ENCODE data around the gene ZNF414.

Gene ZNF414

DNA sequence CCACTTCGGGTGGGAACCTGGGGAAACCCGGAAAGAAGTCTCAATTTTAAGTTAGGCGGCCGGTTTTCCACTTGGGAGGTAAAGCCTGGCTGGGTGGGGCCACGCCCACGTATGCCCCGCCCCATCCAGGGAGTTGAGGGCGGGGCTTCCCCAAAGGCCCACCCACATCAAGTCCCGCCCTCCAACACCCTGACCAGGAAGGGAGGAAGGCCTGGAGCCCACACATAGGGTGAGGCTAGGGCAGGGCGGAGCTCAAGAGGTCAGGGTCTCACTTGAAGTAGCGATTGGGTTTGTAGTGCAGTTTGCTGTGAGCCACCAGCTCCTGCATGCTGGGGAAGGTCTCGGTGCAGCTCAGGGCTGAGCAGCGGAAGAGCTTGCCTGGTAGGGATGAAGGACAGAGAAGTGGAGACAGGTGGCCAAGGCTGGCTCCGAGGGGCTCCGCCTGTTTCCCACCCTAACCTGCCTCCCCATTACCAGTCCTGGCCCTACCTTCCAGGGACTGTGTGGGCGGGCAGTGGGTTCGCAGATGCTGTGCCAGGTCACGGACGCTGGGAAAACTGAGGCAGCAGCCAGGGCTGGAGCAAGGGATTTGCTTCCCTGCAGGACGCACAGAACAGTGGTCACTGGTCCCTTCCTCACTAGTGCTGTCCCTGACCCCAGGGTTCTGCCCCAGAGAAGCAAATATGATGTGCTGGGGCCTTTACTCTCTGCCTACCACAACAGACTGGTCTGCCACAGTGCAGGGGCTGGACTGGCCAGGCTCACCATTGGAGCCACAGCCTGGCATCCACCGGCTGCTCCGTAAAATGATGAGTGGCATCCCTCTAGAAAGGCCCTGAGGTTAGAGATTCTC is 1.6 kb downstream of the ZNF414 start:
- DNase-seq (ENCODE audit: extremely low read depth, low read depth): no peak
- H3K4me3 ChIP-seq (replicated peaks; ENCODE audit: low read depth, low read length): 0 out of 2 replicates have a peak overlapping the region, but pooled peaks have one; percentile 56
- TF ChIP-seq, protein P1, sequence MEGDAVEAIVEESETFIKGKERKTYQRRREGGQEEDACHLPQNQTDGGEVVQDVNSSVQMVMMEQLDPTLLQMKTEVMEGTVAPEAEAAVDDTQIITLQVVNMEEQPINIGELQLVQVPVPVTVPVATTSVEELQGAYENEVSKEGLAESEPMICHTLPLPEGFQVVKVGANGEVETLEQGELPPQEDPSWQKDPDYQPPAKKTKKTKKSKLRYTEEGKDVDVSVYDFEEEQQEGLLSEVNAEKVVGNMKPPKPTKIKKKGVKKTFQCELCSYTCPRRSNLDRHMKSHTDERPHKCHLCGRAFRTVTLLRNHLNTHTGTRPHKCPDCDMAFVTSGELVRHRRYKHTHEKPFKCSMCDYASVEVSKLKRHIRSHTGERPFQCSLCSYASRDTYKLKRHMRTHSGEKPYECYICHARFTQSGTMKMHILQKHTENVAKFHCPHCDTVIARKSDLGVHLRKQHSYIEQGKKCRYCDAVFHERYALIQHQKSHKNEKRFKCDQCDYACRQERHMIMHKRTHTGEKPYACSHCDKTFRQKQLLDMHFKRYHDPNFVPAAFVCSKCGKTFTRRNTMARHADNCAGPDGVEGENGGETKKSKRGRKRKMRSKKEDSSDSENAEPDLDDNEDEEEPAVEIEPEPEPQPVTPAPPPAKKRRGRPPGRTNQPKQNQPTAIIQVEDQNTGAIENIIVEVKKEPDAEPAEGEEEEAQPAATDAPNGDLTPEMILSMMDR (IDR thresholded peaks at IDR 0.05; ENCODE audit: low read depth, low read length, missing control alignments): no peak

GRCh38 chr19:8511573-8512101 is 2.3 kb downstream of the ZNF414 start:
- DNase-seq (ENCODE audit: extremely low read depth, low read depth): no peak
- H3K4me3 ChIP-seq (replicated peaks; ENCODE audit: low read depth, low read length): no peak overlapping the region
- TF ChIP-seq, protein P1 (IDR thresholded peaks at IDR 0.05; ENCODE audit: low read depth, low read length, missing control alignments): no peak

GRCh38 chr19:8510589-8511115 is 3.3 kb downstream of the ZNF414 start:
- H3K4me3 ChIP-seq (replicated peaks; ENCODE audit: low read depth, low read length): no peak overlapping the region
- TF ChIP-seq, protein P1 (IDR thresholded peaks at IDR 0.05; ENCODE audit: low read depth, low read length, missing control alignments): no peak
- DNase-seq (ENCODE audit: extremely low read depth, low read depth): no peak

DNA sequence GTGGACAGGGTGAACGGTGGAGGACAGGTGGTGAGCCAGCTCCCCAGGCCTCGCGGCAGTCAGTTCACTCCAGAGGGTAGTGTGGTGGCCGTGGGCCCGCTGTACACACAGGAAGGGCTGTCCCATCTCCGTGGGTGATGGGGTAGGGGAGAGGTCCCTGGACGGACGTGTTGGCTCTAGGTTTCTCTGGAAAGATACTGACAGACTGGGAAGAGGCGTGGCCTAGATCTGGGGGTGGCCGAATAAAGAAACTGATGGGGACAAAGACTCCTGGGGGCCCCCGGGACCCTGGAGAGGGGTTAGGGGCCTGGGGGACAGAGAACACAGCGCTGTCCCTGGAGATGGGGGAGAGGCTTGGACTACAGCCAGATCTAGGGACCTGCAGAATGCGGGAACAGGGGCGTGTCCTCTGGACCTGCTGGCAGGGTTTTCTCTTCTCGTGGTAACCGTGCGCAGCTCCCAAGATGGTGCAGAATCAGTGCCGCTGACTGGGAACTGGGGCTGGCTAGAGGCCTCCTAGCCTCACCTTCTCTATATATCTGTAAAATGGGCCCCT is 7.5 kb downstream of the ZNF414 start:
- H3K4me3 ChIP-seq (replicated peaks; ENCODE audit: low read depth, low read length): peak overlapping the region; percentile 49; the same call in 1 of the 2 replicates
- no peak for DNase-seq (ENCODE audit: extremely low read depth, low read depth)

DNA sequence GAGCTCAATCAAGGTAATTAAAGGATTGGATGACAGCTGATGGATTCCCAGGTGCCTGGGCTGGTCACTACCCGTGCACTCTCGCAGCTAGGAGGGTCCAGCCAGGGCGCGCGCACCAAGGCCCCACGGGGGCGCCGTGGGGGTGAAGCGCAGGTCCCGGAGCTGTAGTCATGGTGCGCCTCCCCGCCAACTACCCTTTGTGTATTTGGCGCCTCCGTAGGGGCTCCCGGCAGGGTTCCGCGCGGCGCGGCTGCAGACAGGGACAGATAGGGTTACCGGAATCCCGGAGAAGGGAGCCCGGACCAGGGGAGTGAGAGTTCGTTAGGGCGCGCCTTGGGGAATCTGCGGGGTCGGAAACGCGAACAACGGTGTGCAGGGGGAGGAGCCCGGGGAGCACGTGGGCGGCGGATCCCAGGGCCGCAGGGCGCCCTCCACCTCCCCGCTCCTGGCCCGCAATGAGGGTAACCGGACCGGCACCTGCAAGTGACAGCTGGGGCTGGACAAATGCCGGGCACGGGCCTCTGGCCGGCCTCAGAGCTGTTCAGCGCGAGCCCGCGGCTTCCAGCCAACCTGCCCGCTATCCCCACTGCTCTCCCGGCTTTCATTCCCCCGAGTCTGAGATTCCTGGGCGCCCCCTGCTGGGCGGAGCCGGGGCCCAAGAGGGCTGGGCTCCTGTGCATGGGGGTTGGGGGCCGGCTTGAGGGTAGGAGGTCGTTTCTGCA is 8.1 kb downstream of the ZNF414 start:
- H3K4me3 ChIP-seq (replicated peaks; ENCODE audit: low read depth, low read length): peak overlapping the region; percentile 49
- TF ChIP-seq, protein P1 (IDR thresholded peaks at IDR 0.05; ENCODE audit: low read depth, low read length, missing control alignments): peak; percentile 96
- no peak for DNase-seq (ENCODE audit: extremely low read depth, low read depth)

More for the DNA sequence above, 7.5 kb downstream of the ZNF414 start:
- TF ChIP-seq, protein P1 (IDR thresholded peaks at IDR 0.05; ENCODE audit: low read depth, low read length, missing control alignments): no peak

GRCh38 chr19:8504919-8505318 is 9.0 kb downstream of the ZNF414 start:
- no peak for DNase-seq (ENCODE audit: extremely low read depth, low read depth)
- no peak overlapping the region for H3K4me3 ChIP-seq (replicated peaks; ENCODE audit: low read depth, low read length)
- TF ChIP-seq, protein P1 (IDR thresholded peaks at IDR 0.05; ENCODE audit: low read depth, low read length, missing control alignments): no peak

Data from HFF-Myc (cell line).